ENCODE results near the gene VPS4A.

Gene VPS4A

DNA sequence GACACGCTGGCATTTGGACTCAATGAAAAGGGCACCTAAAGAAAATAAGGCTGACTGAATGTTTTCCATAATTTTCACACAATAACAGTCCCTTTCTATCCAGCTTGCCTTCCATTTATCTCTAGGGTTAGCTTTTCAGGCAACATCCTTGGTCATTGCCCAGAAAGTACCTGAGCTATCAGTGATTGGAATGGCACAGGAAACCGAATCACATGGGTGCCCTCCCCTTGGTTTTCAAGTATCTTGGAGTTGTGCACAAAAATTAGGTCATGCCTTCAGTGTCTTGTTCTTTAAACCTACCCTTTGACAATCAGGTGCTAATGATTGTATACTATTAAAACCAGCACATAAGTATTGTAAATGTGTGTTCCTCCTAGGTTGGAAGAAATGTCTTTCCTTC, 3.3 kb upstream of the VPS4A start:
- no peak for DNase-seq

DNA sequence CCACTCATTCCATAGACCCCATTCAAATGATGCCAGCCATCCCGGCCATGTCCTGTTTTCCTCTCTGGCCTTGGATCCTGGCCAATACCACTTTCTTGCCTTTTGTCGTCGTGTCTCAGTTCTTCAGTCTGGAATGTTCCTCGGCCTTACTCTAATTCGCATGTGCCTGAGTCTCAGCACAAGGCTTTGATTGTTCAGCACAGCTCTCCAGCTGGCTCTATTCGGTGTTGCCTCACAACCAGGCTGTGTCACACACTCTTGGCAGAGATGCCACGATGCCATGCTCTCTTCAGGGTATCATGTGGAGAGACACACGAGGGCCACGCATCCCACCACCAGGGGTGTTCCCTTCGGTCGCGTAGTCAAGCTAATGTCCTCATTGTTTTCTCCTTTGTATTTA, 1.8 kb upstream of the VPS4A start:
- no peak for DNase-seq

DNA sequence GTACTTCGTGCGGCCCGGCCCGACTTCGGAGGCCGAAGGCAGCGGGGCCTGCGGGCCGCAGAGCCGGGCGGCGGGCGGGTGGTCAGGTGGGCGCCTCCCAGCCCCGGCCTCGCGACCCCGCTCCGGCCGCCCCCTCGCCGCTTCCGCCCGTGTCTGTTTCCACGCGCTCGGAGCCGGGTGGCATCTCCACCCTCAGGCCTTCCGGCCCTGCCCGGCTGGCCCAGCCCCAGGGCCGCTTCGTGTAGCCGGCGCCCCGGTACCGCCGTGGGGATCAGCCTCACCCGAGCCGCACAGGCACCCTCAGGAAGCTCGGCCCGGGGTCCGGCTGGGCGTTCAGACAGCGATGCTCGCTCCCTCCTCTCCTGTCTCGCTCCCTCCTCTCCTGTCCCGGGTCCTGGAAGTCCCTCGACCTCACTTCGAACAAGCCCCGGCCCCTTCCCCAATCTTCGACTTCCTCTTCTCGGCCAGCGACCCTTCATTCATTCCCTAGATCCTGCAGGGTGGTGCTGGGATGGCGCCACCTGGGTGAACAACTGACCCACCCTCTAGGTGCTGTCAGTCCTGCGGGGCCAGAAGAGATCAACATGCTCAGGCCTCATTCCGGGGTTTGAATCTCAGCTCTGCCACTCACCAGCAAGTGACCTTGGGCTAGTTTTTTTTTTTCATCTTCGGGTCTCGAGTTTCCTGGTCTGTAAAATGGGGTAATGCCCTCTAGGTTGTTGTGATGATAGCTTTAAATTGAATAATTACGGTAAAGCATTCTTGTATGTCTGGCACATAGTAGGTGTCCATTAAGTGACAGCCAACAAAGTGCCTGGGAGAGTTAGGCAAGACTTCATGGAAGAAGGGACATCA, 610 bp downstream of the VPS4A start:
- DNase-seq: peak; percentile 34

DNA sequence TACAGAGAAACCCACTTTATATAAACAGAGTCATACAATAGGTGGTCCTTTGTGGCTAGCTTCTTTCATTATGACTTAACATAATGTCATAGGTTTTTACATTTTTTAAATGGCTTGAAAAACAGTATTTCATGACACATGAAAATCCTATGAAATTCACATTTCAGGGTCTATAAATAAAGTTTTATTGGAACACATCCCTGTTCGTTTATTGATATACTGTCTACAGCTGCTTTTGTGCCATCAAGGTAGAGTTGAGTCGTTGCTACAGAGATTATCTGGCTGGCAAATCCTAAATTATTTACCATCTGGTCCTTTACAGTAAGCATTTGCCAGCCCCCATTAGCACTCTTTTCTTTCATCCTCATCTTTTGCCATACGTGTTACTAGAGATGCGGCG, 2.3 kb downstream of the VPS4A start:
- DNase-seq: no peak

DNA sequence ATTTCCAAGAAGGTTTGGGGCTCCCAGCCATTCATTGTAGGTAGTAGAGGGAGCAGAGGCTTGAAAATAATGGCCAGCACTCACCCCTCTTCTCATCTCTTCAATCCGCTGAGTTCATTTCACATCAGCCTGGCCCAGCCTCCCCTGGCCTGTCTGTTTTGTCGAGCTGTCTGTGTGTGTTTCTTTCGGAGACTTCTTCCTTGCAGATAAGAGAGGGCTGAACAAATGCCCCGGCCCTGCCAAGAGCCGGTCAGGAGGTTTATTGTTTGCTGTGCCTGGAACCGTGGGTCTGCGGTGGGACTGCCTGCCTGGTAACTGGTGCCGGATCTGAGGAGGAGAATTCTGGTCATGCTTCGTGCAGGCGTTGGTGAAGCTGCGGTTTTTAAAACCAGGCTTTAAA, 3.4 kb downstream of the VPS4A start:
- no peak for DNase-seq

DNA sequence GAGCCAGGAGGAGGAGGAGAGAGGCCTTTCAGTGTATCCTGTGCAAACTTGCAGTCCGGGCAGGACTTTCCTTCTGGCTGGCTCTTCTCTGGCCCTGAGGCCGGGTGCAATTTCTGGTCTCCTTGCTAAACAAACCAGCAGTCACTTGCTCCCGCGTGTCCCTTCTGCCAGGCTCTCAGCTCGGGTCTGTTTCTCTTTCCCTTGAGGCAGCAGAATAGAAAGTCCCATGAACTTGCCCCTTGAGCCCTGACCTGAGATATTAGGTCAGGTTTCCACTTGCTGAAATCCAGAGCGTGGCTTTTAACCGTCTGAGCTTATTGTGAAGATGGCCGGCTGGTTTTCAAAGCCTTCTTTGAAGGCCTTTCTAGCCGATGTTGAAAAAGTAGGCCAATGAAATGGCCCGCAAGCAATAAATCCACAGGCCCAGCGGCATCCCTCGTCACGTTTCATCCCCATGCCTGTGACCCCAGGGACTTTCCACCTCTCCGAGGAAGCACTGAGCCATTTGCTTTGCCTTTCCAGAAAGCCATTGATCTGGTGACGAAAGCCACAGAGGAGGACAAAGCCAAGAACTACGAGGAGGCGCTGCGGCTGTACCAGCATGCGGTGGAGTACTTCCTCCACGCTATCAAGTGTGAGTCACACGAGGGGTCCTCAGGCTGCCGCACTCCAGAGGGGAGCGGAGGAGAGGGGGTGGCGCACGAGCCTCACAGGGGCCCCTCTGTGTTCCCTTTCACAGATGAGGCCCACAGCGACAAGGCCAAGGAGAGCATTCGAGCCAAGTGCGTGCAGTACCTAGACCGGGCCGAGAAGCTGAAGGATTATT, 4.5 kb downstream of the VPS4A start:
- DNase-seq: no peak

DNA sequence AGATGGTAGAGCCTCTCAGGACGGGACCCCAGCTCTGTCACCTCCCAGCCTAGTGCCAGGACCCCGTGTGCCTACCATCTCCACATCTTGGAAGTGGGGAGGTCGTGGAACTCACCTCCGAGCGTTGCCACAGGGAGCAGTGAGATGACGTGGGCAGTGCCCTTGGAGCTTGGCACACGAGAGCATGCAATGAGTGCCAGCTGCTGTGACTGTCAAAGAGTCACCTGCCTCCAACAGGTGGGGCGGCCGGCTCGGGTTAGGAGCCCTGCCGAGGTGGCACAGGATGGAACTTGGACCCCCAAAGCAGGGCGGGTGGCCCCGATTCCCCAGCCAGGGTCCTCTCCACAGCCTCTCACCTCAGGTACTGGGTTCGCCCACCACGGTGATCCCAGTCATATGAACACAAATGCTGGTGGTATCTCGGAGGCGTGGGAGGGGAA, 5.5 kb downstream of the VPS4A start:
- no peak for DNase-seq

DNA sequence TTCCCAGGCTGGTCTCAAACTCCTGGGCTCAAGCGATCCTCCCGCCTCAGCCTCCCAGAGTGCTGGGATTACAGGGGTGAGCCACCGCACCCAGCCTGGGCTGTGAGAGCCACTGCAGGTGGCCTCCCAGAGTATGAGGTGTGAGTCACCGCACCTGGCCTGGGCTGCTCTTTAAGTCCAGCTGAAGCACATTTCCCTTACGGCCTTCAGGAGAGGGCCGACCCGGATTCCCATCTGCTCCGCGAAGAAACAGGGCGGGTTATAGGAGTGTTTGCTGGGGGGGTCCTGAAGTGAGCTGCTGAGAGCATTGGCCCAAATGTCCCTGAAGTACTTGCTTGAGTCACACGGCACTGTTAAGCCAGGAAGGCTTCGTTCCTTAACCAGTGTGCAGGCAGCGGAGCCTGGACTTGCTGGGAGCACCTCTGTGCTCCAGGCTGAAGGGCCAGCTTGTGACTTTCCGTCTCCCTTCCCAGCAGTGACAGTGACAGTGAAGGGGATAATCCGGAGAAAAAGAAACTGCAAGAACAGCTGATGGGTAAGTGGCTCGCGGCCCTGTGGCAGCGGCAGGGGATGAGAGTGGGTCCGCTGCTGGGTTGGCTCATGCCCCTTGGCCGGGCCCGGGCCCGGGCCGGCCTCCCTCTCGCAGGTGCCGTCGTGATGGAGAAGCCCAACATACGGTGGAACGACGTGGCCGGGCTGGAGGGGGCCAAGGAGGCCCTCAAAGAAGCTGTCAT, 7.2 kb downstream of the VPS4A start:
- DNase-seq: no peak

DNA sequence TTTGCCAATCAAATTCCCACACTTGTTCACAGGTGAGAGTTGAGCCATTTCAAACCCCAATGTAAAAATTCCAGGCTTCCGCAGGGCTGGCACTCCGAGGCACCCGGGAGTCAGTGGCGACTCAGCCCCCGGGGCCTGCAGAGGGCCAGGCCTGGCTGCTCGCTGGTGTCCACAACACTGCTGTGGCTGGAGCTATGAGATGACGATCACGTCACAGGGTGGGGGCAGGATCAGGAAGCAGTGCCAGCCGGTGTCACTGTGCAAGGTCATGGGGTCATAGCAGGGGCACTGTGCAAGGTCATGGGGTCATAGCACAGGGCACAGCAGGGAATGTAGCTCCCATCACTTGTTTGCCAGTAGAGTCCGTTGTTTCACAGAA, 7.8 kb downstream of the VPS4A start:
- no peak for DNase-seq

DNA sequence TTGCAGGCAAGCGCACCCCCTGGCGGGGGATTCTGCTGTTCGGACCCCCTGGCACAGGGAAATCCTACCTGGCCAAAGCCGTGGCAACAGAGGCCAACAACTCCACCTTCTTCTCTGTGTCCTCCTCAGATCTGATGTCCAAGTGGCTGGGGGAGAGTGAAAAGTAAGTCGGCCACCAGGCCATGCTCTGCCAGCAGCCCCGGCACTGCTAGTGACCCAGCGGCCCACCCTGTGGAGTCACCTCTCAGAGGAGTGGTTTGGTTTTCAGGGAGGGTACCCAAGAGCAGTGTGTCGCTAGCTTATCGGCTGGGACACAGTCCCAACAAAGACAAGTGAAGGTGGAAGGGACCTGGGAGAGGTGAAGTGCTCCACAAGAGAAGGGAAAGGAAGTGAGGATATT, 8.2 kb downstream of the VPS4A start:
- no peak for DNase-seq

DNA sequence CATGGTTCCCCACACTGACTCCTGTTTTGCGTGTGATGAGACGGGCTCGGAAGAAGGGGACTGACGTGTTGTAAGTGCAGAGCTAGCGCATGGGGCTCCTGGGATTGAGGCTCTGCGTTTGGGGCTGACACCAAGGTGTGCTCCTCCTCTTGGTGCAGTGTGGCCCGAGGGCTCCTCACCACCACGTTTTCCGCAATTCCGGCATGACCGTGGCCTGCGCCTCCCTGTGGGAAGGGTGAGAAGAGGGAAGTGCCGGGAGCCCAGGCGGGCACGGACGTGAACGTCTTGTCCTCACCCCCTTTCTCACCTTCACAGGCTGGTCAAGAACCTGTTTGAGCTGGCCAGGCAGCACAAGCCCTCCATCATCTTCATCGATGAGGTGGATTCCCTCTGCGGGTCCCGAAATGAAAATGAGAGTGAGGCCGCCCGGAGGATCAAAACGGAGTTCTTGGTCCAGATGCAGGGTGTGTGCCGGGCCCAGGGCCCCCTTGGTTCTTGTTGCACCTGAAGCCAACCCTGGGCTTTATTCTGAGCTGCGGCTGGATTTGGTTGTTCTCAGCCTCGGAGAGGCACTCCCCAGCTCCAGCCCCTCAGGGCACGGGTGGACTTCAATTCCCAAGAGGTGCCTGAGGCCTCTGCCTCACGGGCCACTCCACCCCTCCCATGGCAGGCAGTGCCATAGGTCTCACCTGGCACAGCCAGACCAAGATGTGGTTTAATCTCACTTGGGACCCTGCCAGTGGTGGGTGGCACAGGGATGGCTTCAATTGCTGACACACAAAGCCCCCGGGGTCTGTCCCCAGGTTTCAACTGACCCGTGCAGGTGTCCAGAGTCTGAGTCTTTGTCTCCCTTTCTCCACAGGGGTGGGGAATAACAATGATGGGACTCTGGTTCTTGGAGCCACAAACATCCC, 8.9 kb downstream of the VPS4A start:
- DNase-seq: no peak

DNA sequence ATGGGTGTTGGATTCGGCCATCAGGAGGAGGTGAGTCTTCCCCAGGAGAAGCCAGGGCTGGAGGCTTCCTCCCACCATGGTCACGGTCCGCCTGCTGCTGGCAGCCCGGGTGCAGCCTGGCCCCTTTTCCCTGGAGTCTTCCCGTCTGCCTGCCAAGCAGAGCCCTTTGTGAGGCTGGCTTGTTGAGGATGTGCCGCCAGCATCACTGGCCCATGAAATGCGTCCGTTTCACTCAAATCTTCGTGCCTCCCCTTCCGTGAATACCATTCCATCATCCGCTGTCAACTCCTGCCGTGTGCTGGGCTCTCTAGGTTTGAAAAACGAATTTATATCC, 9.6 kb downstream of the VPS4A start:
- no peak for DNase-seq

DNA sequence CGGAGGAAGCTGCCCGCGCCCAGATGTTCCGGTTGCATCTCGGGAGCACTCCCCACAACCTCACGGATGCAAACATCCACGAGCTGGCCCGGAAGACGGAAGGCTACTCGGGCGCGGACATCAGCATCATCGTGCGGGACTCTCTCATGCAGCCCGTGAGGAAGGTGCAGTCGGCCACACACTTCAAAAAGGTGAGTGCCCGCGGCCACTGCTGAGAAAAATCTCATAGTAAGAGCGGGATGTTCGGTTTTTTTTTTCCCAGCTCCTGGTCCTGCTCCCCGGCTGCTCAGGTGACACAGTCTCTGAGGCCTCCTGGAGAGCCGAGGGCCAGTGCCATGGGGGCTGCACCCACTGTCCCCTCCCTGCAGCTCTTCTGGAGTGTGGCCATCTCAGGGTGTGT, 9.9 kb downstream of the VPS4A start:
- DNase-seq: no peak

DNA sequence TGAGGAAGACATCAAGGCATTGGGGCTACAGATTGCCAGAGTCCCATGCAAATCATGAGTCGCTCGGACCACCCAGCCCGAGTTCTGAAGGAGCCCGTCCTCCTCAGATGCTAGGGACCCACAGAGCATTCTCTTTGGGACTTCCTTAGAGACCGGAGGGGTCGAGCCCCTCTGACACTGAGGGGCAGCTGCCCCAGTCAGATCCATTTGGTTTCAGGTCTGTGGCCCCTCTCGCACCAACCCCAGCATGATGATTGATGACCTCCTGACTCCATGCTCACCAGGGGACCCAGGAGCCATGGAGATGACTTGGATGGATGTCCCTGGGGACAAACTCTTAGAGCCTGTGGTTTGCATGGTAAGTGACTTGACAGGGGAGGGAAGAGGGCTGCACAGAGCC, 11.2 kb downstream of the VPS4A start:
- DNase-seq: no peak

DNA sequence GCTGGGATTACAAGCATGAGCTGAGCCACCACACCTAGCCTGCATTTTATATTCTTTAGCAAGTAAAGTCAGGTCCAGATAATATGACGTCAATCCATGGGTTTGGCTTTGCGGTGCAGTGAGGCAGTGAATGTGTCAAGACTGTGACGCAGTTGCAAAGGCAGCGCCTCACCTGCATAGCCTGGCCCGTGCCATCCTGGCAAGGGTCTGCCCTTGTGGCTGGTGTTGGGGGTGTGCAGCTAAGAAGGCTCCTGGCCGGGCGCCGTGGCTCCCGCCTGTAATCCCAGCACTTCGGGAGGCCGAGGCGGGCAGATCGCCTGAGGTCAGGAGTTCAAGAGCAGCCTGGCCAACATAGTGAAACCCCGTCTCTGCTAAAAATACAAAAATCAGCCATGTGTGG, 12.3 kb downstream of the VPS4A start:
- no peak for DNase-seq

DNA sequence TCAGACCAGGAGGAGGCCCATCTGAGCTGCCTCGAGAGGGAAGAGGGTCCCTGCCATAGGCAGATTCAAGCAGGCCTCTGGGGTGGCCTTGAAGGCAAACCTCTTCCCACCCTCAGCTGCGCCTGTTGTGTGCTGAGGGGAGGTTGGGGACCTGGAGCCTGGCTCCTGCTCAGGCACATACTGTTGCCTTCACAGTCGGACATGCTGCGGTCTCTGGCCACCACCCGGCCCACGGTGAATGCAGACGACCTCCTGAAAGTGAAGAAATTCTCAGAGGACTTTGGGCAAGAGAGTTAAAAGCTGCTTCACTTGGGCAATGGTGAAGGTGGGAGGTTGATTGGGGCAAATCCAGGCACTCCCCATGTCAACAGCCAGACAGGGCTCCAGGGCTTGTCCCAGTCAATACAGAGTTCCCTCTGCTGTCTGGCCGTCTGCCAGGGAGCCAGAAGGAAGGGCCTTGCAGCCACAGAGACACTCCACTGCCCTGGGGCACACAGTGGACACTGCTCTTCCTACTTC, 12.9 kb downstream of the VPS4A start:
- DNase-seq: no peak

DNA sequence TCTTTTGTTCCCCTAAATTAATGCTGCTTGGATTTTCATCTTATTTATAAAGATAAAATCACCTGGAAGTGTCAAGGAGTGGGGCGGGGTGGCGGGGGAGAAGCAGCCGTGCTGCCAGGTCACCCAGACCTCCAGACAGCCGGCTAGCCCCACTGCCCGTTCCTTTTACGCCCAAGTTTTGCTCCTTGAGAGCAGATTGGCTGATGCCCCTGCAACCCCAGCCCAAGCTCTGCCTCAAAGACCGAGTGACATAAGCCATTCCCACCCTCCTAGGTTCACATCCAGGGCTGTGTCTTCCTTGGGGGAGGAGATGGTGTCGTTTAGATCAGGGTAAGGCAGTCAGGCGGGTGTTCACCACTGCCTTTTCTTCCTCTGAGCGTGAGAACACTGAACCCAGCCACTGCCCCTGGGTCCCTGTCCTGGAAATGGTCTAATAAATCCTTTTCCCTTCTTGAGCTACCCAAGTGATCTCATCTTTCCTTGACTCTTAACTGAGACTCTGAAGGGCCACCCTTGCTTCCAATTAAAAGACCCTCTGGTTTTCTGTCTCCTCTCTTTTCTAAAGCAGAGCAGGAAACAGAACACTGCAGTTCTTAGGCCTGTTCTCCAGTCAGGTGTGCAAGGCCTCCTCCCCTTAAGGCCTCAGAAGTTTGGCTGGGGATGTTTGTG, 13.6 kb downstream of the VPS4A start:
- no peak for DNase-seq

DNA sequence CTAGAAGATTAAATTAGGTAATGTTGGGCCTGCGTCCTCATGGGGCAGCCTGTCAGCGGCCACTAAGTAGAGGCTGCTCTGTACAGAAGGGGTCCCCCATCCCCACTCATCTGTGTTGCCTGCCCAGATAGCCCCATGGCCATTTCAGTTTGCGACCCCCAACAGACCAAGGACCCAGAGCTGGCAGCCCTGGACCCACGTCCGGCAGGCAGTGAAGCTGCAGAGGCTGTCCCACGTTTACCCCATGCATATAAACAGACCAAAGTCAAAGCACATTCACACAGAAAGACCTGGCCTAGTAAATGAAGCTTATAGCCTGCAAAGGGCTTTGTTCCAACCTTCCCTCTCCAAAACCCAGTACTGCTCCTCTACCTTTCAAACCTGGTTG, 14.6 kb downstream of the VPS4A start:
- DNase-seq: no peak

DNA sequence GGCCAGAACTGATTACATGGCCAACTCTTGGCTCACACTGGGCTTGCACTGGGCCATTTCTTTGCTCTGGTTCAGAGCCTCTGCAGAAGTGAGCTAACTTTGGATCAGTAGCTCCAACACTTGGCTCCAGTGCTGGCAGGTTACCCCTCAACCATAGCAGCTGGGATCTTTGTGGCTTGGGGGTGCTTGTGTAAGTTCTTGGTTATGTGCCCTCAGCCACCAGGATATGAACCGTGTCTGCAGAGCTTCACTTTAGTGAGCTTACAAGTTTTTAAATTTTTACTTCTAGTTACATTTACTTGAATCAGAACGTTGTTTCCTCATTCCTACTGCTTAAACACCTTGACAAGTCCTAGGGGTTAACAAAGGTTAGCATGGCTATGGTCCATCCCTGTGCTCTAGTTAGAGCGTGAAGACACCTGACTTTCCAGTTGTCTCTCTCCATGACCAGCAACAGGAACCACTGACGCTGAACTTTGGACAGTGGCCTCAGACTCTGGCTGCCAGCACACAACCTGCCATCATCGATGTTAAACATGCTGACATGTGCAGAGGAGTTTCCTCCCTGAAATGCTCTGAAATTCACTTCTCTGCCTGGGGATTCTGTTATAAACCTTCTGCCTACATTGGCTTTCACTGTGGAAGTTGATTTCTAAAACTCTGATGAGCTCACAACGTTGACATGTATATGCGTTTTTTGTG, 15.2 kb downstream of the VPS4A start:
- no peak for DNase-seq

DNA sequence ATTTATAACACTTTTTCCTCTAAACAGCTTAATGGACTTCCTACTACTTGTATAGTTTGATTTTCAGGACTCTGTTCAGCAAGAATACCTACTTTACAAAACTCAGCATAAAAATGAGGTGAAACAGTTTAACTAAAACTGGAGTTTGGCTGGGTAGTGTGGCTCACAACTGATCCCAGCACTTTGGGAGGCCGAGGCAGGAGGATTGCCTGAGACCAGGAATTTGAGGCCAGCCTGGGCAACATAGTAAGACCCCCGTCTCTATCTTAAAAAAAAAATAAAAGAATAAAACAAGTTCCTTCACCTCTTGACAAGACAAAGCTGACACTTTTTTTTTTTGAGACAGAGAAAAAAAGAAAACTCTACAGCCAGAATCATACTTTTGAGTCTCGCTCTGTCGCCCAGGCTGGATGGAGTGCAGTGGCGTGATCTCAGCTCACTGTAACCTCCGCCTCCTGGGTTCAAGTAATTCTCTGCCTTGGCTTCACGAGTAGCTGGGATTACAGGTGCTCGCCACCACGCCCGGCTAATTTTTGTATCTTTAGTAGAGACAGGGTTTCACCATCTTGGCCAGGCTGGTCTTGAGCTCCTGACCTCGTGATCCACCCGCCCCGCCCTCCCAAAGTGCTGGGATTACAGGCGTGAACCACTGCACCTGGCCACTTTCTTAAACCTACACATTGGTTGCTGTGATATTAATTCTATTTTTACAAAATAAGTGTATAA, 16.6 kb downstream of the VPS4A start:
- DNase-seq: no peak

All from stimulated activated CD4-positive, alpha-beta T cell treated with anti-CD3 and anti-CD28 coated beads, Interleukin-1b, Interleukin-23, amount 100 ng/mL, for 48 hours (primary cell).